ENCODE measurements around the gene PTPRG.
"Not testable (repeated sequence)": the region's sequence is repeated elsewhere in the genome, so short reads cannot be mapped to it uniquely, and the experiment has no call there.

Gene PTPRG

DNA sequence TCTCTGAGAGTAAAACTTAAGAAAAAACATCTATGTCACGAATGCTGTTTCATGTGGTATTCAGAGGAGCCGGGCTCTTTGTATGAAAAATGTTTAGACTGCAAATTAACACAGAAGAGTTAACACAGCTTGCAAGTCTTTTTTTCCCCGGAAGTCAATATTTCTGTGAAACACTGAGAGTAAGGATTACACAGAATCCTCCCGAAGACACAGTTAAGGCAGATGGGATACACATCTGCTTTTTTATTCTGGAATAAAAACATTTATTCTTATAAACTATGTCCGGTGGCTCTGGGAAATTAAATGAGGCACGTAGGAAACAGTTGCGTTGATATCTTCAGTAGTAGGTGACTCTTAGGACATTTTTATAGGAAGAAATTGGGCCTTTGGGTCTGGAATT is 180.6 kb downstream of the PTPRG start:
- peaks cover 23% of the 10 kb centered on the region for H3K4me1 ChIP-seq (ENCODE audit: insufficient read depth, low read length)
- no peaks in the 10 kb centered on the region for H3K9me3 ChIP-seq (ENCODE audit: insufficient read depth, low read depth, low read length)
- no peak overlapping the region for H3K27ac ChIP-seq (ENCODE audit: low read depth, low read length)
- H3K36me3 ChIP-seq (ENCODE audit: insufficient read depth, low read length), result peaks cover 5% of the 10 kb centered on the region; the same call in 1 of the 2 replicates
- H3K9ac ChIP-seq (ENCODE audit: low read depth, low read length), result no peak overlapping the region
- H3K27me3 ChIP-seq (ENCODE audit: insufficient read depth, low read length), result no peaks in the 10 kb centered on the region
- H3K4me3 ChIP-seq (ENCODE audit: low read length), result no peak overlapping the region
- WGBS, result 95% methylated on average over 7 of the region's 7 CpGs

DNA sequence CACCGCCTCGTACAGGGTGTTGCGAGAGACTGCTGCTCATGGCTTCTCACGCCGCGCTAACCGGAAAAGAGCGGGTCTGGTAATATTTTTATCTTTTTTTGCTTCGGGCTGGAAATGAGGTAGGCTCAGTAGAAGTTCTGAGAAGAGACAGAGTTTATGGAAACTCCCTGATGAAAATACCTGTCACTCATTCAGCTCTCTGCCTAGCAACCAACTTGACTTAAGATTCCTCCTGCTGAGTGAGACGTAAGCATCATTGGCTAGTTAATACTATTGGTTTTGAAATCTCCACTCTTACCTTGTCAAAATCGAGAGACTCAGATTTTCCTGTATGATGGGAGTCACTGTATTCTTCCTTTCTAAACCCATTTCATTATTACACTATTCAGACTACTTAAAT is 181.7 kb downstream of the PTPRG start:
- no peak overlapping the region for H3K9ac ChIP-seq (ENCODE audit: low read depth, low read length)
- H3K4me3 ChIP-seq (ENCODE audit: low read length), result no peak overlapping the region
- no peaks in the 10 kb centered on the region for H3K9me3 ChIP-seq (ENCODE audit: insufficient read depth, low read depth, low read length)
- H3K36me3 ChIP-seq (ENCODE audit: insufficient read depth, low read length), result peaks cover 5% of the 10 kb centered on the region; the same call in 1 of the 2 replicates
- H3K27ac ChIP-seq (ENCODE audit: low read depth, low read length), result no peak overlapping the region
- H3K4me1 ChIP-seq (ENCODE audit: insufficient read depth, low read length), result peaks cover 23% of the 10 kb centered on the region
- H3K27me3 ChIP-seq (ENCODE audit: insufficient read depth, low read length), result no peaks in the 10 kb centered on the region
- WGBS, result 92% methylated on average over 11 of the region's 11 CpGs

DNA sequence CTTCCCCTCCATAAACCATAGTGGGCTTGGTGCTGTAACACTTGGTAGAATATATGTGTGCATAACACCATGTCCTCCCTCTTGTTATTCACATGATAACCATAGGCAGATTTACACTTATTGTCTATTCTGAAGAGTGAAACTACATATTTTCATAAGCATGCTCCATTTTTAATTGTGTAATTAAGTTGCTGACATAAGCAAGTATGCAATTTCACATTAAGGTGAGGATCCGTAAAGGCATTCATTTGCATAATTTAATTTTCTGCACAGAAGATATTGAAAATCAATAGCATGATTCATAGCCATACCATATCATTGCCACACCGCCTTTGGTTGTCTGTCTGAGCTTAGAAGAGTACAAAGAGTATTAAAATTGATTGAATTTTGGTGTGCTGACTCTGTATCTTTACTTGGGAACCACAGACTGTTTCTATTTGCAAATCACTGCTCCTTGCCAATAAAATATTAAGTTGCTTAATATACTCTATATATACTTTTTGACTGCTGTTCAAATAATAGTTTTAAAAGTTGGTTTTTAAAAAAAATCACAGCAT is 182.4 kb downstream of the PTPRG start:
- WGBS, result 100% methylated on average over 1 of the region's 2 CpGs
- H3K4me1 ChIP-seq (ENCODE audit: insufficient read depth, low read length), result peaks cover 24% of the 10 kb centered on the region
- H3K27ac ChIP-seq (ENCODE audit: low read depth, low read length), result no peak overlapping the region

GRCh38 chr3:61748288-61748687 is 186.9 kb downstream of the PTPRG start:
- no peak overlapping the region for H3K4me3 ChIP-seq (ENCODE audit: low read length)
- no peaks in the 10 kb centered on the region for H3K27me3 ChIP-seq (ENCODE audit: insufficient read depth, low read length)
- H3K27ac ChIP-seq (ENCODE audit: low read depth, low read length), result no peak overlapping the region
- 98% methylated on average over 2 of the region's 3 CpGs for WGBS
- no peak overlapping the region for H3K9ac ChIP-seq (ENCODE audit: low read depth, low read length)
- 0 out of 2 replicates have a peak, but pooled peaks cover 3% of the 10 kb centered on the region for H3K4me1 ChIP-seq (ENCODE audit: insufficient read depth, low read length)
- H3K36me3 ChIP-seq (ENCODE audit: insufficient read depth, low read length), result peaks cover 30% of the 10 kb centered on the region
- H3K9me3 ChIP-seq (ENCODE audit: insufficient read depth, low read depth, low read length), result no peaks in the 10 kb centered on the region

More for the DNA sequence above, 182.4 kb downstream of the PTPRG start:
- Histone ChIP-seq H3K27me3 (ENCODE audit: insufficient read depth, low read length) (no peaks in the 10 kb centered on the region), H3K9ac (ENCODE audit: low read depth, low read length) (no peak overlapping the region), H3K4me3 (ENCODE audit: low read length) (no peak overlapping the region), H3K36me3 (ENCODE audit: insufficient read depth, low read length) (peaks cover 5% of the 10 kb centered on the region), H3K9me3 (ENCODE audit: insufficient read depth, low read depth, low read length) (no peaks in the 10 kb centered on the region)

DNA sequence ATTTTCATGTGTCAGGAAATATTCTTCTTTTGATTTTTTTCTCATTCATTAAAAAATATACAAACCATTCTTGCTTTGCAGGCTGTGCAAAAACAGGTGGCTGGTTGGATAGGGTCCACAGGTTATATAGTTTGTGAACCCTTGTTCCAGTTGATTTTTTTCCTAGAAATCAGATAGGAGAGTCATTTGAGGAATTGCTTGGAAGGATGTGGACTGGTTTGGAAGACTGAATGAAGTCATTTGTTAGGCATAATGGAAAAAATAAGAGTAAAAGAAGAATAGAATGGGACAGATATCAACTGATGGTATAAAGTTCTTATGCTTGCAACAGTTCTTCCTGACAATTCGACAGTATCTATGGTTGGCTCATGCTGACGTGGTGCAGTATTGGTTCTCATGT is 189.4 kb downstream of the PTPRG start:
- H3K27ac ChIP-seq (ENCODE audit: low read depth, low read length), result no peak overlapping the region
- H3K36me3 ChIP-seq (ENCODE audit: insufficient read depth, low read length), result peaks cover 38% of the 10 kb centered on the region
- no peaks in the 10 kb centered on the region for H3K27me3 ChIP-seq (ENCODE audit: insufficient read depth, low read length)
- no peaks in the 10 kb centered on the region for H3K9me3 ChIP-seq (ENCODE audit: insufficient read depth, low read depth, low read length)
- no peak overlapping the region for H3K4me3 ChIP-seq (ENCODE audit: low read length)
- 0 out of 2 replicates have a peak, but pooled peaks cover 3% of the 10 kb centered on the region for H3K4me1 ChIP-seq (ENCODE audit: insufficient read depth, low read length)
- H3K9ac ChIP-seq (ENCODE audit: low read depth, low read length), result no peak overlapping the region
- 93% methylated on average over 2 of the region's 2 CpGs for WGBS

- WGBS, result 97% methylated on average over 2 of the region's 3 CpGs
- Histone ChIP-seq H3K27me3 (ENCODE audit: insufficient read depth, low read length) (no peaks in the 10 kb centered on the region), H3K36me3 (ENCODE audit: insufficient read depth, low read length) (peaks cover 17% of the 10 kb centered on the region), H3K4me3 (ENCODE audit: low read length) (no peak overlapping the region), H3K4me1 (ENCODE audit: insufficient read depth, low read length) (no peaks in the 10 kb centered on the region), H3K9ac (ENCODE audit: low read depth, low read length) (no peak overlapping the region), H3K9me3 (ENCODE audit: insufficient read depth, low read depth, low read length) (no peaks in the 10 kb centered on the region), H3K27ac (ENCODE audit: low read depth, low read length) (no peak overlapping the region)
Measured at GRCh38 chr3:61758839-61759238, 197.5 kb downstream of the PTPRG start.

DNA sequence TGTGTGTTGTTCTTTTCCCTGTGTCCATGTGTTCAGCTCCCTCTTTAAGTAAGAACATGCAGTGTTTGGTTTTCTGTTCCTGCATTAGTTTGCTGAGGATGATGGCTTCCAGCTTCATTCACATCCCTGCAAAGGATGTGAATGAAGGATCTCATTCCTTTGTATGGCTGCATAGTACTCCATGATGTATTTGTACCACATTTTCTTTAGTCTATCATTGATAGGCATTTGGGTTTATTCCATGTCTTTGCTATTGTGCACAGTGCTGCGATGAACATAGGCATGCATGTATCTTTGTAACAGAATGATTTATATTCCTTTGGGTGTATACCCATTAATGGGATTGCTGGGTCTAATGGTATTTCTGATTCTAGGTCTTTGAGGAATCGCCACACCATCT is 199.4 kb downstream of the PTPRG start:
- not testable (repeated sequence) for H3K4me3 ChIP-seq (ENCODE audit: low read length); H3K27ac ChIP-seq (ENCODE audit: low read depth, low read length); H3K9me3 ChIP-seq (ENCODE audit: insufficient read depth, low read depth, low read length); H3K9ac ChIP-seq (ENCODE audit: low read depth, low read length); H3K27me3 ChIP-seq (ENCODE audit: insufficient read depth, low read length); H3K4me1 ChIP-seq (ENCODE audit: insufficient read depth, low read length)
- H3K36me3 ChIP-seq (ENCODE audit: insufficient read depth, low read length), result peaks cover 12% of the 10 kb centered on the region
- WGBS, result 100% methylated on average over 2 of the region's 2 CpGs

- Histone ChIP-seq H3K4me3 (ENCODE audit: low read length) (no peak overlapping the region), H3K9ac (ENCODE audit: low read depth, low read length) (no peak overlapping the region), H3K9me3 (ENCODE audit: insufficient read depth, low read depth, low read length) (no peaks in the 10 kb centered on the region), H3K27me3 (ENCODE audit: insufficient read depth, low read length) (no peaks in the 10 kb centered on the region), H3K4me1 (ENCODE audit: insufficient read depth, low read length) (no peaks in the 10 kb centered on the region), H3K36me3 (ENCODE audit: insufficient read depth, low read length) (peaks cover 10% of the 10 kb centered on the region), H3K27ac (ENCODE audit: low read depth, low read length) (no peak overlapping the region)
- 89% methylated on average over 8 of the region's 8 CpGs for WGBS
Measured at GRCh38 chr3:61761694-61762430, 200.5 kb downstream of the PTPRG start.

- H3K4me1 ChIP-seq (ENCODE audit: insufficient read depth, low read length), result peaks cover 18% of the 10 kb centered on the region
- no peaks in the 10 kb centered on the region for H3K9me3 ChIP-seq (ENCODE audit: insufficient read depth, low read depth, low read length)
- no peaks in the 10 kb centered on the region for H3K27me3 ChIP-seq (ENCODE audit: insufficient read depth, low read length)
- no peak overlapping the region for H3K4me3 ChIP-seq (ENCODE audit: low read length)
- no peak overlapping the region for H3K9ac ChIP-seq (ENCODE audit: low read depth, low read length)
- whole genome bisulfite sequencing, result 99% methylated on average over 5 of the region's 5 CpGs
- no peak overlapping the region for H3K27ac ChIP-seq (ENCODE audit: low read depth, low read length)
- H3K36me3 ChIP-seq (ENCODE audit: insufficient read depth, low read length), result peaks cover 9% of the 10 kb centered on the region
Measured at GRCh38 chr3:61765157-61765876, 203.9 kb downstream of the PTPRG start.

GRCh38 chr3:61768284-61769037 is 207.1 kb downstream of the PTPRG start:
- peaks cover 26% of the 10 kb centered on the region for H3K4me1 ChIP-seq (ENCODE audit: insufficient read depth, low read length)
- 92% methylated on average over 4 of the region's 4 CpGs for whole genome bisulfite sequencing
- no peak overlapping the region for H3K9ac ChIP-seq (ENCODE audit: low read depth, low read length)
- no peaks in the 10 kb centered on the region for H3K27me3 ChIP-seq (ENCODE audit: insufficient read depth, low read length)
- no peak overlapping the region for H3K27ac ChIP-seq (ENCODE audit: low read depth, low read length)
- no peaks in the 10 kb centered on the region for H3K9me3 ChIP-seq (ENCODE audit: insufficient read depth, low read depth, low read length)
- H3K36me3 ChIP-seq (ENCODE audit: insufficient read depth, low read length), result peaks cover 3% of the 10 kb centered on the region; the same call in 1 of the 2 replicates
- H3K4me3 ChIP-seq (ENCODE audit: low read length), result no peak overlapping the region

Measured in HUES64 (cell line).